GM12873 (cell line): ENCODE results near the gene WDR7.
A peak's percentile ranks its signal among the peaks of the same experiment; 100 is the strongest.

Experiments
- TF ChIP-seq, protein P1 (sequence below): IDR thresholded peaks from 2 replicates; pipeline ENCODE4 v1.5.1; 2012; ENCODE audit warnings: low read depth, mild to moderate bottlenecking, moderate library complexity, low read length, control low read depth; ENCODE audit not compliant: insufficient read depth; ENCODE audit errors: missing control alignments

WDR7 gene

DNA sequence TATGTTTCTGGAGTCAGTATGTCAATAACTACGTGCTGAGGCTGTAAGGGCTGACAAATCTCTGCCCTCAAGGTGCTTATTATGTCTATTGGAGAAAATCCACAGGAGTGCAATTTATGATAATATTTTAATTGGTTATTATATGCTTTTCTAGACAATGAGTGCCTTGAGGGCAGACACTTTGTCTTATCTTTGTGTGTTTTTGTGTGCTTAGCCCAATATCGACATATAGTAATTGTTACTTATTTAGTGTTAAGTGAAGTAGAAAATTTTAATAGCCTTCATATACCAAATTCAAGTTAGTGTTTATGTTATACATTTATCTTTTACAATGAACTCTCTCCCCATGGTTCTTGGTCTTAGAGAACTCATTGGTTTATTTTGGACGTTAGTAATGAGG lies 118.9 kb downstream of the WDR7 start:
- TF ChIP-seq, protein P1, sequence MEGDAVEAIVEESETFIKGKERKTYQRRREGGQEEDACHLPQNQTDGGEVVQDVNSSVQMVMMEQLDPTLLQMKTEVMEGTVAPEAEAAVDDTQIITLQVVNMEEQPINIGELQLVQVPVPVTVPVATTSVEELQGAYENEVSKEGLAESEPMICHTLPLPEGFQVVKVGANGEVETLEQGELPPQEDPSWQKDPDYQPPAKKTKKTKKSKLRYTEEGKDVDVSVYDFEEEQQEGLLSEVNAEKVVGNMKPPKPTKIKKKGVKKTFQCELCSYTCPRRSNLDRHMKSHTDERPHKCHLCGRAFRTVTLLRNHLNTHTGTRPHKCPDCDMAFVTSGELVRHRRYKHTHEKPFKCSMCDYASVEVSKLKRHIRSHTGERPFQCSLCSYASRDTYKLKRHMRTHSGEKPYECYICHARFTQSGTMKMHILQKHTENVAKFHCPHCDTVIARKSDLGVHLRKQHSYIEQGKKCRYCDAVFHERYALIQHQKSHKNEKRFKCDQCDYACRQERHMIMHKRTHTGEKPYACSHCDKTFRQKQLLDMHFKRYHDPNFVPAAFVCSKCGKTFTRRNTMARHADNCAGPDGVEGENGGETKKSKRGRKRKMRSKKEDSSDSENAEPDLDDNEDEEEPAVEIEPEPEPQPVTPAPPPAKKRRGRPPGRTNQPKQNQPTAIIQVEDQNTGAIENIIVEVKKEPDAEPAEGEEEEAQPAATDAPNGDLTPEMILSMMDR: no peak

DNA sequence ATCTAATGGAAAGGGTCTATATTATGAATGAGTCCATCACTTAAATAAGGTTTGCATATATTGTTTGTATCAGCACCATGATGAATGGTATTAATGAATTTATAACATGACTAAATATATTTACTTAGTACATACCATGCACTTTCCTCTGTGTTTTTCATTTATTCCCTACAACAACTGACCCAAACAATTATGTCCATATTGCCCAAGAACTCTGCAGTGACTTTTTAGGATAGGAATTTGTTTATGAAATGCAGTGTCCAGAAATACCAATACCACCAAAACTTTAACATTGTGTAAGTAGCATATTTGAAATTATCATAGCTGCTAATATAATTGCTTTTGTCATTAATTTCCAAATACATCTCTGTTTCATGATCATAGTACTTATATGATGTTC lies 119.7 kb downstream of the WDR7 start:
- TF ChIP-seq, protein P1: no peak

DNA sequence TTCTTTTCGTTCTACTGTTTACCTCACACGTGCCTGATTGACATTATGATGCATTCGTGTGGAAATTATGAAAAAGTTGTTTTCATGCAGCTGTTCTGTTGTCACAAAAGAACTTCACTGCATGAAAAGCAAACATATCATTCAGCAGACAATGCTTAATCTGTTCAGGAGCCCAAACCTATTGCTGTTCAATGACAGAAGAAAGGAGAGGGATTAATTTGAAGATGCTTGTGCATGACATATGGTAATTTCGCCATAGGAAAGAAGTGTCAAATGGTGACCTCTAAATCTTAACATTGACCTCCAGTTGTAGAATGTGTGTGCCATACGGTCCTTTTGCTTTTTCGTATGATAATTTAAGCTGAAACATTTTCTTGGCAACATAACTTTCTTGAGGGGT lies 124.5 kb downstream of the WDR7 start:
- TF ChIP-seq, protein P1: no peak

DNA sequence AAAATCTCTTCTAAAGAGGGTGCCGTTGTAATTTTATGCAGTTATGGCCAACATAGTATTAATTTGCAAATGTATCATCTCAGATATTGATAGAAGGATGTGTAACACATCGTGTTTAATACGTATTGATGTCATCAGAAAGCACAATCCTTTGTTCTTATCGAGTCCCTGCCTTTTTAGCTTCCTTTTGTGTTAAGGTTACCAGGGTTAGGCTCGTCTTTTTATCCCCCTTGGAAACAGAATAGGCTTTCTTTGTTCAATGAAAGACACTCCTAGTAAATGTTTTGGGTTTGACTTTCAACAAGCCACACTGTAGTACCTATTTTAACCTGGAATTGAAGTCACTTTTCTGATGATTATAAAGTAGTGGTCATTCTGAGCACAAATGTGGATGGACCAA lies 136.2 kb downstream of the WDR7 start:
- TF ChIP-seq, protein P1: no peak

DNA sequence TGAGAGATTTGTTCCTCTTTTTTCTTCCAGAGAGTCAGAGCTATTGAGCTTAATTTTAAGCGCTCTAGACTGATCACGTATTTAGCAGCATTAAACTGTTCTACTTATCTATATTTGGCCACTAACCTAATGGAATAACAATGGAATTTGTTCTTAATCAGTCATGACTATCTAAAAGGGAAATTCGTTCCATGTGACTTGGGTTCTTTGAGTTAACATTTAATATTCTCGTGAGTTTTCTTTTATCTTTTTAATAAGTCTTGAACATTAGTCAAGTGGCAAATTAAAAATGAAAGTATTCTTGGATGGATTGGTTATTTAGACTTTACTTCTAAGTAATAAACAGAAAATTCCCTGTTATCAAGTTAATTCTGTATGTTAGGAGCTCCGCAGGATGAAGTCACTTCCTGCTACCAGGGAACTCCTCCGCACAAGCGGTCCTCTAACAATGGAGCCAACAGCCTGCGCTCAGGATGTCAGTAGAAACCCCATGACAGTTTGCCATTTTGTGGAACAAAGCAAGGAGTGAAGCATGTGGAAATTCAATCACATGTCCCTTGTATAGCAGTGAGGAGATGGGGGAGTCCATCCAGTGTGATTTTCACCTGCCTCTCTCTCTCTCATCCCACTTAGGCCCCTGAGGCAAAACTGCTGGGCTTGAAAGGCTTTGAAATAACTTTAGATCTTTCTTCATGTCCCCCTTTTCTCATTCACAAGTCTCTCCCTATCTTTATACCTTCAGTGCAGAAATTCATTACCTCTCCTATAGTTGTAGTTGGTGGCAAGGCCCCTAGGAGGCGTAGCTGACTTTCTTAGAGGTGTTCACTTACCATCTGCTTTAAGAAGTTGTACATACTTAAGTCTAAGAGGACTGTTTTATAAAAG lies 138.1 kb downstream of the WDR7 start:
- TF ChIP-seq, protein P1: peak; percentile 61

DNA sequence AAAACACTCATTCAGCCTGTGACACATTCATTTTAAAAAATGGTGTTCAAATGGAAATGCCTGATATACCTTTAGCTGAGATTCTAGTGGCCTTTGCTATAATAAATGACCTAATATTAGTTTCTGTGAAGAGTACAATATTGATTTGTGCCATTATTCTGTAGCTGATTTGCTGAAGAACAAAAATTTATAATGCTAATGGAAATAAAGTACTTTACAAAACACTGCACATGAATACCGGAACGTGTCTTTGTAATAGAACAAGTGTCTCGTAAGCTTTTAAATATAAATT lies 138.7 kb downstream of the WDR7 start:
- TF ChIP-seq, protein P1: no peak

DNA sequence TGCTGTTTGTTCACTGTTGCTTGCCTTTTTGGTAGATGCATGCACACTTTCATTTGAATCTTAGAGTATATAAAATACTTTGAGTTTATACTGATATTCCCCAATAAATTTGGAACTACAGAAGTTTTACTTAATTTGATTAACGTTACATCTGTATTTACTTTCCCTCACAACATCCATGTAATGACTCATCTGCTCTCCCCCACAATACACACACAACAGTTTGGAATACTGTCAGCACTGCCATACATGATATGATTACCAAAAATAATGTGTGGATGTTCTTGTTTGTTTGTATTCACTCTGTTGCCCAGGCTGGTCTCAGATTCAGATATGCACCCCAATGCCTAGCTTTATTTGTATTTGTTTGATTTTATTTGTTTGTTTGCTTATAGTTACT lies 144.2 kb downstream of the WDR7 start:
- TF ChIP-seq, protein P1: no peak
